H1 (cell line): ENCODE data around the gene ASRGL1. TPM values are rescaled to one million over a fixed set of nuclear protein-coding genes. Genes with fewer than 3 reads are reported as not detected.

Experiments
- BACH1 ChIP-seq: IDR thresholded peaks from 2 replicates; pipeline ENCODE4 v1.6.1; 2012; ENCODE audit warnings: low read length, improper control_type of control experiment
- CBX5 ChIP-seq: fragments of 300-800, 300-1000 bp; sonication (generic); IDR thresholded peaks from 2 replicates; pipeline ENCODE4 v1.7.1; 2016; ENCODE audit warnings: antibody characterized with exemption, low read length, low read depth
- HDAC6 ChIP-seq: IDR thresholded peaks from one replicate; pipeline ENCODE4 v1.7.1; 2012; ENCODE audit warnings: low read depth, mild to moderate bottlenecking, inconsistent platforms, low read length, moderate library complexity
- KDM5A ChIP-seq: fragments of 200-600 bp; IDR thresholded peaks from 2 replicates; pipeline ENCODE4 v1.7.1; 2012; ENCODE audit warnings: mild to moderate bottlenecking, low read length, inconsistent platforms, mixed read lengths
- TAF1 ChIP-seq: IDR thresholded peaks from 2 replicates; pipeline ENCODE4 v1.6.1; 2011; ENCODE audit warnings: mild to moderate bottlenecking, low read depth, low read length
- TAF7 ChIP-seq: optimal IDR thresholded peaks from 2 replicates; pipeline ENCODE3; 2011; ENCODE audit warnings: low read depth, mild to moderate bottlenecking, inconsistent platforms, low read length, moderate library complexity, borderline replicate concordance
- TCF12 ChIP-seq: IDR thresholded peaks from 2 replicates; pipeline ENCODE4 v1.6.1; 2011; ENCODE audit warnings: low read depth, mild to moderate bottlenecking, low read length
- polyA plus RNA-seq, 7 experiments: library from polyadenylated mRNA; depleted of rRNA in 3 of 7; stranded (reverse) in 5 of 7; unstranded in 2 of 7; fragments of >200 nt in 5 of 7; fragments of 200-250 nt in 2 of 7; gene quantifications; 1 replicate in 5 of 7; 2 replicates in 1 of 7; 4 replicates in 1 of 7; pipeline versions ENCODE4 v1.2.1 to v1.2.3, GENCODE V29; 2011 to 2013; ENCODE audit warnings: missing spikeins in 2 of 7, mixed read lengths in 2 of 7
- total RNA-seq: library from RNA; stranded (reverse); fragmentation: NEBNext Ultra II Directional; extraction: Animal tissue kit (Norgen Biotek cat#: 25700); gene quantifications from 2 replicates; pipeline ENCODE4 v1.2.1, GENCODE V29; 2021
- TF ChIP-seq, protein P1 (sequence below): fragments of 300-600 bp; sonication (generic); IDR thresholded peaks from 2 replicates; pipeline ENCODE4 v1.7.1; 2012; ENCODE audit warnings: low read length, moderate library complexity, mild to moderate bottlenecking, inconsistent platforms; ENCODE audit not compliant: insufficient replicate concordance

ASRGL1 gene
- total and polyA plus RNA-seq, 2 of the 8 experiments (the other 6 are each of a cell fraction or from before 2014, with no cell fraction given): 19.9 to 23.5 TPM

DNA sequence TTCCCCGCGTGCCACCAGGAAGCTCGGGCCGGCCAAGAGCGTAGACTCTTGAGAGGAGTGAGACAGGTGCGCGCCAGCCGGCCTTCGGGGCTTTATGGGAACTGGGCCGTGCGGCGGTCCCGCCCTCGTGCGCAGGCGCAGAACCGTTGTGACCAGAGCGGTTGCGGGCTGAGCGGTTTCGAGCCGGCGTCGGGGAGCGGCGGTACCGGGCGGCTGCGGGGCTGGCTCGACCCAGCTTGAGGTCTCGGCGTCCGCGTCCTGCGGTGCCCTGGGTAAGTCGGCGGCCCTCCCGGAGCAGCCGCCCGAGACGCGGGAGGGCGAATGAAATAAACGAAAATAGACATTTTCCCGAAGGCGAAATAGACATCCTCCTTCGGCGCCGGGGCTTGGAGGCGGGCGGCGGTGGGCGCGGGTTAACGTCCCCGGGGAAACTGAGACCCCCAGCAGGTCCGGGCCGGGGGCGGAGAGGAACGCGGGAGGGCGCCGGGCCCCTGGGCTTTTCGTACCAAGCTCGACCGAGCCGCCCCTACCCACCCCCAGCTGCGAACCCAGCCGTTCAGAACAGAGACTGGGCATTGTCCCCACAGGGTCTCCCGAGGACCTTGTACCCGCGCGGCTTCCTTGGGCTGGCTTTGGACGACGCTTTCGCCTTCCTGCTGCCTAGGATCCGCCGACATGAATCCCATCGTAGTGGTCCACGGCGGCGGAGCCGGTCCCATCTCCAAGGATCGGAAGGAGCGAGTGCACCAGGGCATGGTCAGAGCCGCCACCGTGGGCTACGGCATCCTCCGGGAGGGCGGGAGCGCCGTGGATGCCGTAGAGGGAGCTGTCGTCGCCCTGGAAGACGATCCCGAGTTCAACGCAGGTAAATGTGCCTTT lies at the start of gene ASRGL1 (continued):
- TF ChIP-seq, protein P1, sequence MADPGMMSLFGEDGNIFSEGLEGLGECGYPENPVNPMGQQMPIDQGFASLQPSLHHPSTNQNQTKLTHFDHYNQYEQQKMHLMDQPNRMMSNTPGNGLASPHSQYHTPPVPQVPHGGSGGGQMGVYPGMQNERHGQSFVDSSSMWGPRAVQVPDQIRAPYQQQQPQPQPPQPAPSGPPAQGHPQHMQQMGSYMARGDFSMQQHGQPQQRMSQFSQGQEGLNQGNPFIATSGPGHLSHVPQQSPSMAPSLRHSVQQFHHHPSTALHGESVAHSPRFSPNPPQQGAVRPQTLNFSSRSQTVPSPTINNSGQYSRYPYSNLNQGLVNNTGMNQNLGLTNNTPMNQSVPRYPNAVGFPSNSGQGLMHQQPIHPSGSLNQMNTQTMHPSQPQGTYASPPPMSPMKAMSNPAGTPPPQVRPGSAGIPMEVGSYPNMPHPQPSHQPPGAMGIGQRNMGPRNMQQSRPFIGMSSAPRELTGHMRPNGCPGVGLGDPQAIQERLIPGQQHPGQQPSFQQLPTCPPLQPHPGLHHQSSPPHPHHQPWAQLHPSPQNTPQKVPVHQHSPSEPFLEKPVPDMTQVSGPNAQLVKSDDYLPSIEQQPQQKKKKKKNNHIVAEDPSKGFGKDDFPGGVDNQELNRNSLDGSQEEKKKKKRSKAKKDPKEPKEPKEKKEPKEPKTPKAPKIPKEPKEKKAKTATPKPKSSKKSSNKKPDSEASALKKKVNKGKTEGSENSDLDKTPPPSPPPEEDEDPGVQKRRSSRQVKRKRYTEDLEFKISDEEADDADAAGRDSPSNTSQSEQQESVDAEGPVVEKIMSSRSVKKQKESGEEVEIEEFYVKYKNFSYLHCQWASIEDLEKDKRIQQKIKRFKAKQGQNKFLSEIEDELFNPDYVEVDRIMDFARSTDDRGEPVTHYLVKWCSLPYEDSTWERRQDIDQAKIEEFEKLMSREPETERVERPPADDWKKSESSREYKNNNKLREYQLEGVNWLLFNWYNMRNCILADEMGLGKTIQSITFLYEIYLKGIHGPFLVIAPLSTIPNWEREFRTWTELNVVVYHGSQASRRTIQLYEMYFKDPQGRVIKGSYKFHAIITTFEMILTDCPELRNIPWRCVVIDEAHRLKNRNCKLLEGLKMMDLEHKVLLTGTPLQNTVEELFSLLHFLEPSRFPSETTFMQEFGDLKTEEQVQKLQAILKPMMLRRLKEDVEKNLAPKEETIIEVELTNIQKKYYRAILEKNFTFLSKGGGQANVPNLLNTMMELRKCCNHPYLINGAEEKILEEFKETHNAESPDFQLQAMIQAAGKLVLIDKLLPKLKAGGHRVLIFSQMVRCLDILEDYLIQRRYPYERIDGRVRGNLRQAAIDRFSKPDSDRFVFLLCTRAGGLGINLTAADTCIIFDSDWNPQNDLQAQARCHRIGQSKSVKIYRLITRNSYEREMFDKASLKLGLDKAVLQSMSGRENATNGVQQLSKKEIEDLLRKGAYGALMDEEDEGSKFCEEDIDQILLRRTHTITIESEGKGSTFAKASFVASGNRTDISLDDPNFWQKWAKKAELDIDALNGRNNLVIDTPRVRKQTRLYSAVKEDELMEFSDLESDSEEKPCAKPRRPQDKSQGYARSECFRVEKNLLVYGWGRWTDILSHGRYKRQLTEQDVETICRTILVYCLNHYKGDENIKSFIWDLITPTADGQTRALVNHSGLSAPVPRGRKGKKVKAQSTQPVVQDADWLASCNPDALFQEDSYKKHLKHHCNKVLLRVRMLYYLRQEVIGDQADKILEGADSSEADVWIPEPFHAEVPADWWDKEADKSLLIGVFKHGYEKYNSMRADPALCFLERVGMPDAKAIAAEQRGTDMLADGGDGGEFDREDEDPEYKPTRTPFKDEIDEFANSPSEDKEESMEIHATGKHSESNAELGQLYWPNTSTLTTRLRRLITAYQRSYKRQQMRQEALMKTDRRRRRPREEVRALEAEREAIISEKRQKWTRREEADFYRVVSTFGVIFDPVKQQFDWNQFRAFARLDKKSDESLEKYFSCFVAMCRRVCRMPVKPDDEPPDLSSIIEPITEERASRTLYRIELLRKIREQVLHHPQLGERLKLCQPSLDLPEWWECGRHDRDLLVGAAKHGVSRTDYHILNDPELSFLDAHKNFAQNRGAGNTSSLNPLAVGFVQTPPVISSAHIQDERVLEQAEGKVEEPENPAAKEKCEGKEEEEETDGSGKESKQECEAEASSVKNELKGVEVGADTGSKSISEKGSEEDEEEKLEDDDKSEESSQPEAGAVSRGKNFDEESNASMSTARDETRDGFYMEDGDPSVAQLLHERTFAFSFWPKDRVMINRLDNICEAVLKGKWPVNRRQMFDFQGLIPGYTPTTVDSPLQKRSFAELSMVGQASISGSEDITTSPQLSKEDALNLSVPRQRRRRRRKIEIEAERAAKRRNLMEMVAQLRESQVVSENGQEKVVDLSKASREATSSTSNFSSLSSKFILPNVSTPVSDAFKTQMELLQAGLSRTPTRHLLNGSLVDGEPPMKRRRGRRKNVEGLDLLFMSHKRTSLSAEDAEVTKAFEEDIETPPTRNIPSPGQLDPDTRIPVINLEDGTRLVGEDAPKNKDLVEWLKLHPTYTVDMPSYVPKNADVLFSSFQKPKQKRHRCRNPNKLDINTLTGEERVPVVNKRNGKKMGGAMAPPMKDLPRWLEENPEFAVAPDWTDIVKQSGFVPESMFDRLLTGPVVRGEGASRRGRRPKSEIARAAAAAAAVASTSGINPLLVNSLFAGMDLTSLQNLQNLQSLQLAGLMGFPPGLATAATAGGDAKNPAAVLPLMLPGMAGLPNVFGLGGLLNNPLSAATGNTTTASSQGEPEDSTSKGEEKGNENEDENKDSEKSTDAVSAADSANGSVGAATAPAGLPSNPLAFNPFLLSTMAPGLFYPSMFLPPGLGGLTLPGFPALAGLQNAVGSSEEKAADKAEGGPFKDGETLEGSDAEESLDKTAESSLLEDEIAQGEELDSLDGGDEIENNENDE: no peak
- TF ChIP-seq TAF1: peak; percentile 55; the same call in 1 of the 2 replicates
- TF ChIP-seq KDM5A: no peak
- no peak for TF ChIP-seq CBX5
- TF ChIP-seq TCF12: no peak
- TF ChIP-seq TAF7: no peak
- no peak for TF ChIP-seq BACH1
- no peak for TF ChIP-seq HDAC6
